ENCODE measurements around the gene HOXB2. TPM values are rescaled to one million over a fixed set of nuclear protein-coding genes. Genes with fewer than 3 reads are reported as not detected.

HOXB2 gene
- total RNA-seq, 1 donor from 2014 or later, result not detected

GRCh38 chr17:48584223-48584741 is 39.4 kb upstream of the HOXB2 start:
- Mint-ChIP-seq H3K36me3 (no peaks in the 10 kb centered on the region), H3K27ac (no peak overlapping the region), H3K4me3 (no peak overlapping the region), H3K27me3 (ENCODE audit: insufficient read depth, low read depth) (peaks cover 98% of the 10 kb centered on the region), H3K4me1 (peaks cover 4% of the 10 kb centered on the region), H3K9me3 (peaks cover 16% of the 10 kb centered on the region)
- H3K9ac ChIP-seq, result no peak overlapping the region
- no peaks in the 10 kb centered on the region for H3K79me2 ChIP-seq (ENCODE audit: low read depth)
- H3K4me2 ChIP-seq, result no peak overlapping the region
- H3K9me3 ChIP-seq (ENCODE audit: low read depth), result no peaks in the 10 kb centered on the region
- H3K27me3 ChIP-seq, result peaks cover 100% of the 10 kb centered on the region
- no peak overlapping the region for H3K27ac ChIP-seq
- H3K36me3 ChIP-seq, result no peaks in the 10 kb centered on the region
- no peak overlapping the region for H3K4me3 ChIP-seq
- peaks cover 94% of the 10 kb centered on the region for H4K20me1 ChIP-seq (ENCODE audit: low read depth)
- H3K4me1 ChIP-seq, result no peaks in the 10 kb centered on the region
- H3F3A ChIP-seq (ENCODE audit: low read depth), result no peaks in the 10 kb centered on the region
- no peak overlapping the region for H2AFZ ChIP-seq (replicated peaks)
- DNase-seq (ENCODE audit: low spot score), result no peak
- TF ChIP-seq EZH2 (IDR thresholded peaks at IDR 0.05), result no peak
- TF ChIP-seq CTCF (IDR thresholded peaks at IDR 0.05), result no peak
- TF ChIP-seq EZH2phosphoT487 (IDR thresholded peaks at IDR 0.05), result no peak

- H2AFZ ChIP-seq (replicated peaks), result no peak overlapping the region
- Mint-ChIP-seq H3K36me3 (no peaks in the 10 kb centered on the region), H3K27me3 (ENCODE audit: insufficient read depth, low read depth) (peaks cover 98% of the 10 kb centered on the region), H3K4me1 (peaks cover 4% of the 10 kb centered on the region), H3K9me3 (peaks cover 20% of the 10 kb centered on the region), H3K4me3 (no peak overlapping the region), H3K27ac (no peak overlapping the region)
- no peaks in the 10 kb centered on the region for H3K79me2 ChIP-seq (ENCODE audit: low read depth)
- no peak for DNase-seq (ENCODE audit: low spot score)
- H3K9ac ChIP-seq, result no peak overlapping the region
- TF ChIP-seq EZH2phosphoT487 (IDR thresholded peaks at IDR 0.05) (no peak), EZH2 (IDR thresholded peaks at IDR 0.05) (peak; percentile 73), CTCF (IDR thresholded peaks at IDR 0.05) (no peak)
- no peaks in the 10 kb centered on the region for H3K36me3 ChIP-seq
- no peak overlapping the region for H3K4me2 ChIP-seq
- H3K27me3 ChIP-seq, result peaks cover 100% of the 10 kb centered on the region
- H3K27ac ChIP-seq, result no peak overlapping the region
- H3K9me3 ChIP-seq (ENCODE audit: low read depth), result no peaks in the 10 kb centered on the region
- no peaks in the 10 kb centered on the region for H3F3A ChIP-seq (ENCODE audit: low read depth)
- no peak overlapping the region for H3K4me3 ChIP-seq
- H4K20me1 ChIP-seq (ENCODE audit: low read depth), result peaks cover 94% of the 10 kb centered on the region
- H3K4me1 ChIP-seq, result no peaks in the 10 kb centered on the region
Measured at GRCh38 chr17:48583708-48584222, 38.9 kb upstream of the HOXB2 start.

- no peak overlapping the region for H3K4me3 ChIP-seq
- no peak overlapping the region for H3K9ac ChIP-seq
- no peaks in the 10 kb centered on the region for H3K36me3 Mint-ChIP-seq
- H3K4me3 Mint-ChIP-seq, result no peak overlapping the region
- no peaks in the 10 kb centered on the region for H3K79me2 ChIP-seq (ENCODE audit: low read depth)
- TF ChIP-seq EZH2 (IDR thresholded peaks at IDR 0.05) (no peak), CTCF (IDR thresholded peaks at IDR 0.05) (no peak), EZH2phosphoT487 (IDR thresholded peaks at IDR 0.05) (no peak)
- no peak overlapping the region for H2AFZ ChIP-seq (replicated peaks)
- H3K27me3 ChIP-seq, result peaks cover 100% of the 10 kb centered on the region
- no peaks in the 10 kb centered on the region for H3F3A ChIP-seq (ENCODE audit: low read depth)
- peaks cover 95% of the 10 kb centered on the region for H3K27me3 Mint-ChIP-seq (ENCODE audit: insufficient read depth, low read depth)
- no peaks in the 10 kb centered on the region for H3K36me3 ChIP-seq
- no peaks in the 10 kb centered on the region for H3K9me3 ChIP-seq (ENCODE audit: low read depth)
- DNase-seq (ENCODE audit: low spot score), result no peak
- H3K4me1 ChIP-seq, result no peaks in the 10 kb centered on the region
- H3K4me2 ChIP-seq, result no peak overlapping the region
- no peak overlapping the region for H3K27ac Mint-ChIP-seq
- peaks cover 91% of the 10 kb centered on the region for H4K20me1 ChIP-seq (ENCODE audit: low read depth)
- H3K27ac ChIP-seq, result no peak overlapping the region
- peaks cover 23% of the 10 kb centered on the region for H3K9me3 Mint-ChIP-seq
- H3K4me1 Mint-ChIP-seq, result peaks cover 4% of the 10 kb centered on the region
Measured at GRCh38 chr17:48582750-48583069, 37.8 kb upstream of the HOXB2 start.

Data from neural progenitor cell (in vitro differentiated cells).